GM06990 (cell line): ENCODE measurements around the gene TTLL4.

ENCODE experiments used
- DNase-seq: peaks from one replicate; pipeline ENCODE4 v3.0.0-alpha.2; 2011; ENCODE audit not compliant: insufficient read length; ENCODE audit errors: extremely low read depth
- H3K27me3 ChIP-seq: replicated peaks from 2 replicates; pipeline ENCODE4 v1.6.0; 2011; ENCODE audit warnings: low read length; ENCODE audit not compliant: control insufficient read depth, insufficient read depth
- H3K36me3 ChIP-seq: 2 replicates; pipeline ENCODE4 v1.5.1; 2011; ENCODE audit warnings: low read length; ENCODE audit not compliant: control insufficient read depth, insufficient read depth
- H3K4me3 ChIP-seq: replicated peaks from 2 replicates; pipeline ENCODE4 v1.5.1; 2011; ENCODE audit warnings: low read depth, mild to moderate bottlenecking, control low read depth, low read length
- CTCF ChIP-seq: IDR thresholded peaks from 2 replicates; pipeline ENCODE4 v1.5.1; 2011; ENCODE audit warnings: low read length, control low read depth, mild to moderate bottlenecking, inconsistent platforms; ENCODE audit not compliant: insufficient read depth, poor library complexity, severe bottlenecking

Gene TTLL4

DNA sequence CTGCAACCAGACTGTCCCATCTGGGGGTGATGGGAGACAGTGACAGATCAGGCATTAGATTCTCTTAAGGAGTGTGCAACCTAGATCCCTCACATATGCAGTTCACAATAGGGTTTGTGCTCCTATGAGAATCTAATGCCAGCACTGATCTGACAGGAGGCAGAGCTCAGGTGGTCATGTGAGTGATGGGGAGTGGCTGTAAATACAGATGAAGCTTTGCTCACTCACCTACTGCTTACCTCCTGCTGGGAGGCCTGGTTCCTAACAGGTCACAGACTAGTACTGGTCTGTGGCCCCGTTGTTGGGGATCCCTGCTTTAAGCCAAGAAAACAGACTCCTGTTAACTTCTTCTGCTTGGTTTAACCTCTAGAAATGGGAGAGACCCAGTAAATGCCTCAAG is 74.5 kb downstream of the TTLL4 start:
- DNase-seq, result no peak

DNA sequence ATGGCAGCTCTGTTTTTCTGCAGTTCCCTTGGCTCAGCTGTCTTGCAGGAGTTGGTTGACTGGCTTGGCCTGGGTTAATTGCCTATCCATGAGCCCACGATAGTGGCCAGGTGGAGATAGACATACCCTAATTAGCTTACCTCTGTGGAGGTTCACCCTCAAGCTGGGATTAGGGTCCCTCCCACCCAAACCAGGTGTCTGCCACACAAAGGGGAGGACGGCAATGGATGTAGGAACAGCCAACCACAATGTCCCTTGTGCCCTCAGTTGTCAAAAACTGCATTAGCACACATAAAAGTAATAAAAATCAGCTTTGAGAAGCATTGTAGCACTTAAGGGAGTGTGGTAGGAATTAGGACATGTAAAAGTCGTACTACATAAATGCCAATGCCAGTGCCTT is 75.5 kb downstream of the TTLL4 start:
- Histone ChIP-seq H3K27me3 (no peaks in the 10 kb centered on the region), H3K36me3 (no peaks in the 10 kb centered on the region), H3K4me3 (no peak overlapping the region)
- DNase-seq, result no peak
- no peak for TF ChIP-seq CTCF

More for the DNA sequence above, 74.5 kb downstream of the TTLL4 start:
- H3K27me3 ChIP-seq, result no peaks in the 10 kb centered on the region
- no peaks in the 10 kb centered on the region for H3K36me3 ChIP-seq
- TF ChIP-seq CTCF, result no peak
- no peak overlapping the region for H3K4me3 ChIP-seq

GRCh38 chr2:218788529-218789255 is 78.1 kb downstream of the TTLL4 start:
- no peak for TF ChIP-seq CTCF
- DNase-seq, result no peak
- no peak overlapping the region for H3K4me3 ChIP-seq

GRCh38 chr2:218792433-218792832 is 81.8 kb downstream of the TTLL4 start:
- no peak for TF ChIP-seq CTCF
- no peak overlapping the region for H3K4me3 ChIP-seq
- no peak for DNase-seq
- no peaks in the 10 kb centered on the region for H3K36me3 ChIP-seq
- no peaks in the 10 kb centered on the region; the same call in 1 of the 2 replicates for H3K27me3 ChIP-seq

More at GRCh38 chr2:218788529-218789255, 78.1 kb downstream of the TTLL4 start:
- Histone ChIP-seq H3K36me3 (no peaks in the 10 kb centered on the region), H3K27me3 (no peaks in the 10 kb centered on the region)

- no peaks in the 10 kb centered on the region for H3K36me3 ChIP-seq
- no peak overlapping the region for H3K4me3 ChIP-seq
- no peak for DNase-seq
- TF ChIP-seq CTCF, result no peak
- H3K27me3 ChIP-seq, result no peaks in the 10 kb centered on the region; the same call in 1 of the 2 replicates
Observed at GRCh38 chr2:218796691-218797090, 86.1 kb downstream of the TTLL4 start.
